Stimulated activated CD4-positive, alpha-beta T cell treated with anti-CD3 and anti-CD28 coated beads, Interleukin-12 subunit alpha, Interleukin-12 subunit beta, amount 100 ng/mL, for 24 hours (primary cell): ENCODE measurements around the gene NLGN1.
"Not testable (repeated sequence)": the region's sequence is repeated elsewhere in the genome, so short reads cannot be mapped to it uniquely, and the experiment has no call there.

Experiments
- DNase-seq, 2 experiments: peaks; one replicate each; pipeline ENCODE4 v3.0.0-alpha.2; 2020; ENCODE audit warnings: low read depth in 2 of 2

The NLGN1 gene

DNA sequence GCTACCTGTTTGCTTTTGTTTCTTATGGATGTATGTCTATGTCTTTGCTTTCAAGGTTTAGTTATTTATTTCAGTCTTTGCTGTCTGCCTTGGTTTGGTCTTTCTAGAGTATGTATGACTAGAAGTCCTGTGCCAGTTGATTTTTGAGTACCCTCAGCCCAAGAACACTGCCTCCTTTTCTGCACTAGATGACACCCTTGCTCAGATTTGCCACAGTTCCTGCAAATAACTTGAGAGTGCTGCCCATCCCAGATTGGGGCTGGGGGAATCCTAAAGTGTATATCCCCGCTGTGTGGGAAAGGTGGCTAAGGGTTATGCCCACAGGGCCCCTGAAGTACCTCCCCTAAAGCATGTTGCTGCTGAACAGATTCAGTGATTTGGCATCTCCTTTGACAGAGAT lies 32.0 kb downstream of the NLGN1 start:
- DNase-seq = no peak

DNA sequence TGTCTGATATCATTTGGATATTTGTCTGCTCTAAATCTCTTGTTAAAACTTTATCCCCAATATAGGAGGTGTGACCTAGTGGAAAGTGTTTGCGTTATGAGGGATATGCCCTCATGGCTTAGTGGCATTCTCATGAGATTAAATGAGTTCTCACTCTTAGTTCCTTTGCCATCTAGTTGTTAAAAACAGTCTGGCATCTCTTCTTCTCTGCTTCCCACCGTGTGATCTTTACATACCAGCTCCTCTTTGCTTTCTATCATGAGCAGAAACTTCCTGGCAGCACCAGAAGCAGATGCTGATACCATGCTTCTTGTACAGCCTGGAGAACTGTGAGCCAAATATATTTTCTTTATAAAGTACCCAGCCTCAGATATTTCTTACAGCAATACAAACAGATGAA lies 33.0 kb downstream of the NLGN1 start:
- no peak for DNase-seq

DNA sequence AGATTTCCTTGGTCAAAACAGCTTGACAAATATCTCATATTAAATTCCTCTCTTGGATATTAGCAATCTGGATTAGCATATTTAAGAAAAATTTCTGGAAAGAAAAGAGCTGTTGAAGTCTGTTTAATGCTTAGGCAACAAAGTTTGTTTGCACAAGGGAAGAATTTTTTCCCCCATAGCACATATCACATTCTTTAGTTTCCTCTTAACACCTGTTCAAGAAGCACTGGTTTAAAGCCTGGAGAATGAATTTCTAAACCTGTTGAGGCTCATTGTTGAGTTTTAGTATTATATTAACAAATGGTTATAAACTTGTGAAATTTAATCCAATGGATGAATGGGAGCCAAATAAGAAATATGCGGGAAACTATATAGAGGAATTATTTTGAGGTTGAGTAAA lies 41.5 kb downstream of the NLGN1 start:
- no peak for DNase-seq

DNA sequence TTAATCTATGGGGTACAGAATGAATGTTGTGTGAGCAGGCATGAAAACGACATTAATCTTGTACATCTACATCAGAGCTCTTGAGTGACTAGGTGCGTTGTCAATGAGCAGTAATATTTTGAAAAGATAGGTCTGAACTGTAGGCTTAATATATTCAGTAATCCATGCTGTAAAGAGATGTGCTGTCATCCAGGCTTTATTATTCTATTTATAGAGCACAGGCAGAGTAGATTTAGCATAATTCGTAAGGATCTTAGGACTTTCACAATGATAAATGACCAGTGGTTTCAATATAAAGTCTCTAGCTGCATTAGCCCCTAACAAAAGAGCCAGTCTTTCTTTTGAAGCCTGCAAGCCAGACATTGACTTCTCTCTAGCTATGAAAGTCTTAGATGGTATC lies 43.0 kb downstream of the NLGN1 start:
- no peak for DNase-seq

DNA sequence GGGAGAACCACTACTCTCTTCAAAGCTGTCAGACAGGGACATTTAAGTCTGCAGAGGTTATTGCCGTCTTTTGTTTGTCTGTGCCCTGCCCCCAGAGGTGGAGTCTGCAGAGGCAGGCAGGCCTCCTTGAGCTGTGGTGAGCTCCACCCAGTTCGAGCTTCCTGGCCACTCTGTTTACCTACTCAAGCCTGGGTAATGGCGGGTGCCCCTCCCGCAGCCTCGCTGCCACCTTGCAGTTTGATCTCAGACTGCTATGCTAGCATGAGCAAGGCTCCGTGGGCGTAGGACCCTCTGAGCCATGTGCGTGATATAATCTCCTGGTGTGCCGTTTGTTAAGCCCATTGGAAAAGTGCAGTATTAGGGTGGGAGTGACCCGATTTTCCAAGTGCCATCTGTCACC lies 54.0 kb downstream of the NLGN1 start:
- DNase-seq = not testable (repeated sequence)

DNA sequence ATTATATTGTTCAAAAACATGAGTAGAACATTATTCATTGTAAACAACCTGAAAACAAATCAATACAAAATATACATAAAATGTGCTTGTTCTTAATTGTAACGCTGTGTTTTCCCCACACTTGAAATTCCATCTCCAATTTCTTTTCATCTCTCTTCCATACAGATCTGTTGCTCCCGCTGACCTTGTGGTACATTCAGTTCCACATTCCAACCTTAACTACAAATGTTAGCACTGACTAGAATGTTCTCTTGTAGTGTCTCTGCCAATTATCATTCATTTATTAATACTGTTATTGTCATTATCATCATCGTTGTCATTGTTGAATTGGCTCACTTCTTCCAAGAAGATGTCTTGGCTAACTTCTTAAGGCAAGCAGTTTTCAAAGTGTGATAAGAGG lies 65.7 kb downstream of the NLGN1 start:
- DNase-seq = no peak

DNA sequence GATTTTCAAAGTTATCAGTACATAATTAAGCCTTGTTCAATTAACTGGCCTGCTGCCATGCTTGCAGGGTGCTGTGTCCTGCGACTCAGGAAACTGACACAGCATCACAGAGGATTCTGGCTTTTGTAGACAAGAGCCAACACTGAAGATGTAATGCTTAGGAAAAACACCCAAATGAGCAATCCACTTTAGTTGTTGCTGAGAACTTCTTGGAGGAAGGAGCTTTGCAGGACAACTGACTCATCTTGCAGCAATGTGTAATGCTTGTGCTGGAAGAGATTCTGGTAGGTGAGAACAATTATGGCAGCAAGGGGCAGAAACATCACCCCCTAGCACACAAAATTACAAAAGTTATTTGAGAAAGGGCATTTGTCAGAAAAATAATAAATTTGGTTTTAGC lies 67.6 kb downstream of the NLGN1 start:
- no peak for DNase-seq

DNA sequence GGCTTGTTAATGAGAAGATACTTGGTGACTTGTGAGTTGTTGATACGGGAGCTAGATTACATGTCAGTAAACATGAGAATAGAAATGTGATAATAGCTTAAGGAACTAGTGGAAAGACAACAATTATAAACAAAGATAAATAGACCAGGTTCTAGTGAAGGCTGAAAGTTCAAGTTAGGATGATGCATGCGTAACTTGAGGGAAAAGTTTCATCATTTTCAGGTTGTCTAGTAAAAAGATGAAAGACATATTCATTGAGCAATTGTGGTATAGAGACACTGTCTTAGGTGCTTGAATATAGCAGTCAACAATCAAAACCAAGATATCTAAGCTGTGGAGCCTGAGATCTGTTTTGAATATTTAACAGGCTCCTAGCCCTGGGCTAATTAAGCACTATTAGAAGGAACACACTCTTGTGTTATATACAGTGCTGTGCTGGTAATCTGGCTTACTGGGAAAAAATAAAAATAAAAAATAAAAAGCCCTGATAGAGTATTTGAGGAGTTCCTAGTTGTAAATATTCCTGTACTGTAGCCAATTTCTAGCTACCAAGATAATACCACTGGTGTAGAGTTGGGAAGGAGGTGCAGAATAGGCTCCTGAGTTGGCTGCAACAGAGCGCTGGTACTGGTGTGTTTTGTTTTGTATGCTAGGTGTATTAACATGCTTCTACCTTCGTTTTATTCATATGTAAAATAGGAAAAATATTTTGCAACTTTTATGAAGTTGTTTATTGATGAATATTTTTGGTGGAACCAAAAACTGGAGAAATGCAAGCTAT lies 68.5 kb downstream of the NLGN1 start:
- DNase-seq = no peak

DNA sequence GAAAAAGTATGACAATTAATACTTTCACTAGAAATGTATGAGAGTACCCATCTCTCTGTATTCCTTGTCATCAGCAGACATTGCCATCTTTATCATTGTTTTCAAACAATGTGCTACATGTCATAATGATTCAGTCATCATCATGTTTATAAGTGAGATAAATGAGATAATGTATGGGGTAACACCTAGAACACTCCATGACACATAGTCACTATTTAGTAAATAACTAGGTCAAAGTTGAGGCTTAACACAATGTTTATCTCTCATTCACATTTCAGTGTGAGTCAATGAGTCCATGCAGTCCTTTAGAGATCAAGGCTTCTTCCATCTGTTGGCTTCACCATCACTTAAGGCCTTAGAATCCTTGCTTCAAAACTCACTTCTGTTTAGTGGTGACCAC lies 70.0 kb downstream of the NLGN1 start:
- DNase-seq = no peak

DNA sequence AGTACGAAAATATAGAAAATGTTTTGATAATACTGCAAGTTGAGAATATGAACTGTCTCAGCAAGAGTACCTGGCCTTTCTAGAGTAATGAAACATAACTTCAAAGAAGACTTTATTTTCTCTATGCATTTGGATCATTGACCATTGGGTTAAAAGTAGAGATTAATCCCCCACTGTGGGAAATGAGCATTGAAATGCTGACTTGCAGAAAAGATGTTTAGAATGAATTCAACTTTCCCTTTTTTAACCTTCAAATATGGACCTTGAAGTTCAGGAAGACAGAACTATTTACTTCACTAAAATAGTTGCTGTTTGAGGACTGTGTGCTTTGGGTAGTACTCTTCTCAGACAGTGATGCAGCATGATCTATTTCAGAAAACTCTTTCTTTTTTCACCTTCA lies 75.7 kb downstream of the NLGN1 start:
- no peak for DNase-seq

DNA sequence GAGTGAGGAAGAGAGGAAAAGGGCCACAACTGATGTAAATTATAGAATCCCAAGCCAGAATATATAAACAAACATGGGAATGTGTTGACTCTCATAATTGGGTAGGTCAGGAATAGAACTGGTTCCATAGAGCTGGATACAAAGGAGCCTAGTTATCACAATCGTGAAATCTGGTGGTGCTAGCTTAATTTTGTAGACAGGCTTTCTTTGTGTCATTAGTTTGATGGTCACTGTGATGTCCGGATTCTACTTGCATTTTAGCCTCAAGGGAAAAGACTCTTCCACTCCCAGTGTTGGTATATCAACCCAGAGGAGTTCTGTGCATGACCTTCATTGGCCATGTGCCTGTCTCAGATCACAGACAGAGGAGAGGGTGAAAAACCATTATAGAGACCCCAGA lies 81.8 kb downstream of the NLGN1 start:
- no peak for DNase-seq

DNA sequence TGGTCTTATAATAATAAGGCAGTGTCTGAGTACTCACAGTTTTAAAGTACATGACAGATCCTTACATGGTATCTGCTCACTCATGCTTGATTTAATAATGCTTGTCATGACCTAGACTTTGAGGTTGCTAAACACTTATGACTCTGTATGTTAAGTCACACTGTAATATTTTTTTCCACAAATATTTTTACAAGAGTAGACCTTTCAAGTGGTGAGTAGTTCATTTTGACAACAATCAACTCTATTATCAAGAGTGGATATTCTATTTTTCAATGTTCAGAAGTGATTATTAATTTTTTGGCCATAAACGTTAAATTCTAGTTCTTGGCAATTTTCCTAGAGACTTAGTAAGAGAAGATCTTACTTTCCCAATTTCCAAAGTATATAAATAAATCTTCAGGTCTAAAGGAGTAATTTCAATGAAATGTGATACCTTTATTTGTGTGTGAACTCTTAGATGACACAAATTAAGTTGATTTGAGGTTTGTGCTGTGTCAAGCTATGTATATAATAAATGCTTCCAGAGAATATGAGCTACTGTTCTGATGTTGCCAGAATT lies 104.5 kb downstream of the NLGN1 start:
- DNase-seq = no peak

DNA sequence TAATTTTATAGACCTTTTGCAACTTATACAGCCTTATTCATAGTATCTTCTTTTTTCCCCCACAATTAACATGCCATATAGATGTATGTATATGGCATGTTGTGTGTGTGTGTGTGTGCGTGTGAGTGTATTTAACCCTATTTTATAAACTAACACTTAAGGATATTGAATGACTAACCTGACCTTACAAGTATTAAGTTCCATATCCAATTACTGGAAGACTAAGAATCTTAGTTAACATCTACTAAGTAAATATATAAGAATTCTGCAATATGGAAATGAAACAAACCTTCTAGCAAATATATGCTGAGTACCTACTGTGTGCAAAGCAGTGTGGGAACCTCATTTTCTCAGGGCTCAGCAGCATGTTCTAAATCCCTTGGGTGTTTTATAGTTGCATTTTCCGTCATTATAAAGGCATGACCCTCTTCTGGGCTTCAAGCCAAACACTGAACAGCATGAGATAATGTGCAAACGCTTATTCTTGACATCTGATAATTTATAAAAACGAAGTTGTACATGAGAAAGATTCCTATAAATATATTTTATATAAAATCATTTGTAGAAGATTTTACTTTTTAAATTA lies 105.5 kb downstream of the NLGN1 start:
- DNase-seq = no peak

DNA sequence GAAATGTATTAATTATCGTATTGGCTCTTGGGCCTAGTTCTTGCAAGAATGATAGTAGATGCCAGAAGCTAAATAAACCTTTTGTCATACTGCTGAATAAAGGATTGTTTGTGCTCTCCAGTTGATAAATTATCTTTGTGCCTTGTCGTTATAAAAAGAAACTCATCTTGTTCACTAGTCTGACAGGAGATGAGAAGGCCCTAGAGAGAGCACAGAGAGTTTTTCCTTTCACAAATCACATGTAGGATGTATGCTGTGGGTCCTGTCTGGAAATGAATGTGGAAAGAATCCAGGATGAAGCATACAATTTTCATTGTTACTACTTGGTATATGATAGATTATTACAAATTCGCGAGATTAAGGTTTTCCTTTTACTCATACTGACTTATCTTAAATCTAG lies 113.0 kb downstream of the NLGN1 start:
- DNase-seq = no peak

DNA sequence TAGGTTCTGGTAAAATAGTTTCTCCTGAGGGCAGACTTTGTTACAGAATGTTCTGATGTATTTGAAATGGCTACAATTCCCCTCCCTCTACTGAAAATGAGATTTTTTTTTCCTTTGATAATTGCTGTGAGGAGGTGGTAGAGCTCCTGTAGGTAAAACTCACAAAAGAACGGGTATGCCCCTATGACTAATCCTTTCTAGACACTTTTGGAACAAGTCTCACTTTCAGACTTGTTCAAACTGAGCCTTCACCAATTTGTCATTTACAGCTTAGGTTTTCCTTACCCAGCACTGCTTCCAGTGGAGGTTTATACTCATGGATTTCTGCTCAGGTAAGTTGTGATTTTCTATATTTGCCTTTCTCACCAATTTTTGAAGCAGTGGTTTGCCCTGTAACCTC lies 115.6 kb downstream of the NLGN1 start:
- no peak for DNase-seq

DNA sequence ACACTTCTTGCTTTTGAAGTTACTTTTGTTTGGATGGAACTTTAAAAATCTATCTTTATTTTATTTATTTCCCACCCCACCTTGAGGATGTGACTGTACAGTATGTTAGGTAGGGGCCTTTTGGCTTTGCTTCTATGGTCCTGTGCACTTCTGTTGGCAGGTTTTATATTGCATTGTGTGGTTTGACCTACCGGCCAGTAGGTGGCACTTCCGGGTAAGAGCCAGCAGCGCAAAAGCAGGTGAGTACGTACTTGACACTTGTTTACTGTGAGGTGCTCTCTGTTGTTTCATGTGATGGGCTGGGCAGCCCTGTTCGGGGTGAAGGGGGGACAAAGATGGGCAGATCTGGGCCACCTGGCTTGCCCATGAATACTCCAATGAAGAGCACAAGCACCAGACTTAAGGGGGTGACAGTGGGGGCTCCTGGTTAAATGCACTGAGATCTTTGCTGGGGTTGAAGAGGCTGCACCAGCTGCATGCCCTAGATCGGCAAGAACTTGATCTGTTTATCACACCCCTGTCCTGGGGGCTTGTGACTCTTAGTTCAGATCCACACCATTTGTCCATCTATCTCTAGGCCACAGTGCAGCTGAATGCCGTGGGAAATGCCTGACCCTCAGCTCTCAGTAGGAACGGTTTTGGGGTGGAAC lies 131.6 kb downstream of the NLGN1 start:
- no peak for DNase-seq

DNA sequence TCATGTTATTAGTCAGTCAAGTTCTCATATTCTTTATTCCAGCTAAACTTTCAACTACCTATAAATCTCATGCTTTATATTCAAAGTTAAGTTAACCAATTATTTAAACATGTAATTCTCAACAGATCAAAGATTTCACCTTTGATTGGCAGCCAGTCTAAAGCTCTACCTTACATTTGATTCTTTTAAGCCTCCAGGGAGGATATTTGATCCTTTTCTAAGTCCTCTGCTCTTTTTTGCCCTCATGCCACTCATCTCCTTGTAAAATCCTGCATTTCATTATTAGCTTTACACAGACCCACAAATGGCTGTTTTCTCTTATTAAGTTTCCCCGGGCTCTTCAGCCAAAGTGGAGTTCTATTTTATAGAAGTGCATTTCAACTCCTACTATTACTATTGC lies 134.1 kb downstream of the NLGN1 start:
- DNase-seq = no peak

DNA sequence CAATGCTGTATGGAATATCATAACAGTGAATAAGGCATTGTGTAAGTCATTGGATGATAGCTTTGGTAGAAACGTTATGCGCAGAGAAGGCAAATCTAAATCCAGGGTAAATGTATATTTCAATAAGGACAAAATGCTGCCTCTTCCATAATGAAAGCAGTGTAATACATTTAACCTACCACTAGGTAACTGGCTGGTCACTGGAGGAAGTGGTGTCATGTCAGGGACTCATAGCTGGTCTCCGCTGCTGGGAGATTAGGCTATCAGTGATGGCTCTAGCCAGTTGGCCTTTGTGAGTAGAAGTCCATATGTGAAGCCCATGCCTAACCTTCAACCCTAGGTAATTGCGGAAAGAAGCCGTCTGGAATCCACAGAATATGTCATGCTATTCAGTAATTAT lies 140.9 kb downstream of the NLGN1 start:
- no peak for DNase-seq

DNA sequence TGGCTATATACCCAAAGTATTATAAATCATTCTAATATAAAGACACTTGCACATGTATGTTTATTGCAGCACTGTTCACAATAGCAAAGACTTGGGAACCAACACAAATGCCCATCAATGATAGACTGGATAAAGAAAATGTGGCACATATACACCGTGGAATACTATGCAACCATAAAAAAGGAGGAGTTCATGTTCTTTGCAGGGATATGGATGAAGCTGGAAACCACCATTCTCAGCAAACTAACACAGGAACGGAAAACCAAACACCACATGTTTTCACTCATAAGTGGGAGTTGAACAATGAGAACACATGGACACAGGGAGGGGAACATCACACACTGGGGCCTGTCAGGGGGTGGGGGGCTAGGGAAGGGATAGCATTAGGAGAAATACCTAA lies 148.0 kb downstream of the NLGN1 start:
- not testable (repeated sequence) for DNase-seq

DNA sequence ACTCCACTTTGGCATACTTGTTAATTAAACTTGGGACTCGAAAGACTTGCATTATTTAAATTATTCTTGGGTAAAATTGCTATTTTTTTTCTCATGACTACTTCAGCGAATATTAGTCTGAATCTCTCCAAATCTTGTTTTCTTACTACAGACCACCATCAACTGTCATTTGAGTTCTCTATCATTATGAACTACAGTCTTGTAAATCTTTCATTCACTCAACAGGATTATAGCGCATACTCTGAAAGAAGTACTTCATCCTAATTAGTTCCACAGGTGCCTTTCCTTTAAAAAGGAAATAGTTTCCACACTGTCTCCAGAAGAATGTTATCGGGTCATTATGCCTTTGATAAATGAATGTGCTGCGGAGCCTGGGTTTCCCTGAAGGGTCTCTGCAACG lies 149.5 kb downstream of the NLGN1 start:
- DNase-seq = no peak

DNA sequence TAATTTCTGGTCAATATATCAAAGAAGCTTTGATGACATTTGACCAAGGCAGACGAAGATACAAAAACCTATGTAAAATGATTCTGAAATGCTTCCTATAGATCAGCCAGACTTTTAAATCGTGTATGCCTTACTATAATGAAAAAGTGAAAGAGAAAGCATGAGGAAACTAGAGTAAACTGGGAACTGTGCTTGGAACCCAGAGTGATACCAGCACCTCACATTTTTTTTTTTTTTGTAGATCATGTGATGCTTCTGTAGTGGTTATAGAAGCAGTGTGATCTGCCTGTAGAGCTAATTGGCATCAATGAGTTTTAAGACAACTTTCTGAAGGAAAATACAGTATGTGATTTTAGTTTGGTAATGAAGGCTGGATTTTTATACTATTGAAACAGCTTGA lies 150.7 kb downstream of the NLGN1 start:
- DNase-seq = no peak

DNA sequence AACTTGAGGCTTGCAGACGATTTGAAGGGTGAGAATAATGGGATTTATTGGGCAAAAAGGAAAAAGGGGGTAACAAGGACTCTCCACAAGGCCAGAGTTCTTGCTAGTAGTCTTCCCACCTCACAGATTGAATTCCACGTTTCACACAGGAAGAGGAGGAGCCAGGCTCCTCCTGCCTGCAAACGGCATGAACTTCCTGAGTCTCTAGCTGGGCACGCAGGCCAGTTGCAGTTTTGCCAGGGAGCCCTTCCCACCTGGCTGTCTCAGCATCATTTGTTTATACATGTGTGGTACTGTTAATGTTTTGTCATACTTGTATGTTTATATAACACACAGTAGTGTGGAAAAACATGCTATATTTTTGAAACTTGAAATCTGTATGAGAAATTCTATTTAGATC lies 155.0 kb downstream of the NLGN1 start:
- no peak for DNase-seq

DNA sequence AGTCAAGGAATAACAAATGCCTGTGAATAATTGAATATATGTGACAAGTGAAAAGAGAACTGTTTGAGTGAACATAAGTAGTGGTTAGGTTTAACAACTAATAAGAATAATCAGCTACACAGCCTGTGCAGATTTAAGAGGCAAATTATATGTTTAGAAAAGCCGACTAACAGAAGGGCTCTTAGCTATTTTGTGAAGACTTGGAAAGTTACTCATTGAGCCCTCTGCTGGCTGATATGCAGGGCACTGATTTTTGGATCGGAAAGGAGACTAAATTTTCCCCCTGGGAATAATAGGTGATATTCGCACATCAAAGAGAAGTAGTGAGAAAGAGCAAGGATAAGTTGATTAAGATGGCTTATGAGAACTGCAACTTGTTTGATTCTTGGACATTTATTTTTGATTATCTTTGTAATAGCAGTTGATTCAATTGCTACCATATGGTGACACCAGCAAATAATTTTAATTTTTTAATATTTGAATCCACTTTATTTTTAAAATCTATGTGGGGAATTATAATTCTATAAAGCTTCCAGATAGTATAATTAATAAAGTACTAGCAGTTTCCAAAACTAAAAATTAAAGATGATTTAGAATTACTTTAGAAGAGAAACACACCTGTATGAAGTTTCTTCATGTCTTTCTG lies 156.2 kb downstream of the NLGN1 start:
- DNase-seq = no peak
